Activated CD4-positive, alpha-beta T cell treated with anti-CD3 and anti-CD28 coated beads, Interleukin-10, Interleukin-2, amounts not matched to agents 100 ng/mL and 50 ng/mL, durations not matched to agents 16 hours and 8 hours (primary cell): ENCODE data around the gene WBP4.
A peak's percentile ranks its signal among the peaks of the same experiment; 100 is the strongest.

Experiments used
- DNase-seq: peaks from one replicate; pipeline ENCODE4 v3.0.0-alpha.2; 2020

The WBP4 gene

DNA sequence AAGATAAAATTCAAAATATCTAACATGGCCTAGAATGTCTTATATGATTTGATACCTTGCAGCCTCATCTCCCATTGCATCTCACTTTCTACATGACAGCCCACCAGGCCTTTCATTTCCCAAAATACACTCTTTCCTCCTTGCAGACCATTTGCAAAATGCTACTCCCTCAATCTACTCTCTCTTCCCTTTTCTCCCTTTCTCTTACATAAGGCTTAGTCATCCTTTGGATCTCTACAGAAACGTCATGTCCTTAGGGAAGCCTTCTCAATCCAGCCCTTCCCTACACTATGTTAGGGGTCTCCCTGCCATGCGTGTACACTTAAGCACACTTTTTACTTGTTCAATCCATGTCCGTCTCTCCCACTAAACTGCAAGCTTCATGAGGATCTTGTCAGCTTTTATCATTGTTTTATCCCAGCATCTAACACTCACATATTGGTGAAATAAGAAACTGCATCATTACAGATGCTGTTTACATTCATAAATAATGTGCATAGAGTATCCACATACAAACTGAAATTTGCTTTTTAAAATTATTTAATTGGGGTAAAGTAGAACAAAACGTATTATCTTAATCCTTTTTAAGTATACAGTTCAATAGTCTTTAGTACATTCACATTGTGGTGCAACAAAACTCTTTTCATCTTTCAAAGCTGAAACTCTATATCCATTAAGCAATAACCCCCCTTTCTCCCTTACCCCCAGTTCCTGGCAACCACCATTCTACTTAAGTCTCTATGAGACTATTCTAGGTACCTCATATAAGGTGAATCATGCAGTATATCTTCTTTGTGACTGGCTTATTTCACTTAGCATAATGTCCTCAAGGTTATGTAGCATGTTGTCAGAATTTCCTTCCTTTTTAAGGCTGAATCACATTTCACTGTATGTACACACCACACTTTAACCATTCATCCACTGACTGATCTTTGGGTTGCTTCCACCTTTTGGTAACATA, 11.5 kb upstream of the WBP4 start:
- DNase-seq = no peak

DNA sequence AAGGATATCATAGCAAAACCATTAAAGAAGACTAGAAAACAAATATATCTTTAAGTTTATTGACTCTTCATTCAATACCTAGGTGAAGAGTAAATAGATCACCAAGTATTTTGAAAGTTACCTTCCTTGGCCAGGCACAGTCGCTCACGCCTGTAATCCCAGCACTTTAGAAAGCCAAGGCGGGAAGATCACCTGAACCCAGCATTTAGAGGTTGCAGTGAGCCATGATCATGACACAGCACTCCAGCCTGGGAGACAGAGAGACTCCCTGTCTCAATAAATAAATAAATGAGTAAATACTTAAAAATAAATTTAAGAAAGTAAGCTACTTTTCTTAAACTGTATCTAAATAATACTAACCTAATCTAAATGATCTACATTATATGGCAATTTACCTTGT, 8.9 kb upstream of the WBP4 start:
- no peak for DNase-seq

DNA sequence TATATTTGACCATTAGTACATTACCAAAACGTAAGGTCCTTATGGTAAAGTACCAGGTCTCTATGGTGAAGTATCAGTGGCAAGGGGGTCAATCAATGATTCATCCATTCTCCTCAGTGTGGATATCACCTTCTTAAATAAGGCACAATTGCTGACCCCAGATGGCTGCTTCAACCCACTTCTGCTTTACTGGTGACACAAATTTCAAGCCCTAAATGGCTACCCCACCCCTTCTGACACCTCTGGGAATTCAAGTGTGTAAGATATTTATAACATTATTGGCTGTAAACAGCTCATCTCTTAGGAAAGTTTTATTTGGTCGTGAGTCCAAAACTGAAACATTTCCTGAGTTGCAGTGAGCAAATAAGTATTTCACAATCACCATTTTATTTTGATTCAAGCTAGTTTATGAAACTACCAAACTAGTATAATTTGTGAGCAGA, 7.9 kb upstream of the WBP4 start:
- DNase-seq = no peak

DNA sequence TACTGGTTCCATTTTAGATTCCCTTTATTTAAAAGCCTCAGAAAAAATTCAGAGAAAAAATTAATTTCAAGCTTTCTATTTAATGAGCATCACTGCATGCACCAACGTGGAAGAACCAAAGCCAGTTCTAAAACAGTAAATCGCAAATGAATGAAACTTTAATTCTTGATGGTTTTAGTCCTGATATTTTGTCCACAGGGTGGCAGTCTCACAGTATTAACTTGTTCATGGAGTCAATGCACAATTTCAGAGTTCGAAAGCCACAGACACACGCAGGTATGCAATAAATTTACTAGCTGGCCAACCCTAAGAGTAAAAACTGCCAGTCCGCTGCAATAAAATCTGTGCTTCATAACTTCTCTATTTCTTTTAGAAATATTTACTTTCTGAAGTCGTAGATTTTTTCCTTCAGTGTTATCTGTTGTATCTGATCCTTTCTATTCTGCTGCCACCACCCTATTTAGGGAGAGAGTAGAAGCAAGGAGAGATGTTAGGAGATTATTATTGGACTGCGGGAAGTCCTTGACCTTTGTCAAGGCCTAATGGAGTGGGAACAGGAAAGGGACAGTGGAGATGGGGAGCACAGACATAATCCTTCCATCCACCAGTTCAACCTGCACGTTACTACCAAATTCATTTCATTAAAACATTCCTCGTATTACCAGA, 7.0 kb upstream of the WBP4 start:
- peak; percentile 72 for DNase-seq

DNA sequence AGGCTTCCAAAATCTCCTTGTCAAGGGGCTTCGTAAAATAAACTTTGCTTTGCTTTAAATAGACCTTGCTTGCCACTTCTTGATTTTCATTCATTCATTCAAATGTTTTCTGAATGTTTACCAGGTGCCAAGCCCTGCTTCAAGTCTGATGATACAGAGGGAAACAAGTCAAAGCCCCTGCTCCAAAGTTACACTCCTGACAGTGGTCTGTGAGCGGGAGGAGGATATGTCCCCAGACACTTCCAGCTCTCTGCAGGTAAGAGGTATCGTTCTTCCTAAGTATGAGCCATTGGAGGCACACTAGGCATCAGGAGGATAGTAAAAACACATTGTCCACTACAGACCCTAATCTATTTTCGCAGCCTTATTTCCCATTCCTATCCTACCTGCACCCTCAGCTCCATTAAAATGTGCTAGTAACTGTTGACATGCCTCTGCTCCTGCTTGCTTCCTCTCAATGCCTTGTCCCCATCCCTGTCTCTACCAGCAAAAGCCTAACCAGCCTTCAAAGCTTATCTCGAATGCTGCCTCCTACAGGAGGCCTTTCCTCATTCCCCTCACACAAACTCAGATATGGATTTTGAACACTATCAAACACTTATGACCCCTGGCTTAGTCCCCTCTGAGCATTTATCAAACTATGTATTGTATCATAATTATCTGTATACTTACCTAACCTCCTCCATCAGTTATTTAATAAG, 6.2 kb upstream of the WBP4 start:
- DNase-seq = peak; percentile 7

DNA sequence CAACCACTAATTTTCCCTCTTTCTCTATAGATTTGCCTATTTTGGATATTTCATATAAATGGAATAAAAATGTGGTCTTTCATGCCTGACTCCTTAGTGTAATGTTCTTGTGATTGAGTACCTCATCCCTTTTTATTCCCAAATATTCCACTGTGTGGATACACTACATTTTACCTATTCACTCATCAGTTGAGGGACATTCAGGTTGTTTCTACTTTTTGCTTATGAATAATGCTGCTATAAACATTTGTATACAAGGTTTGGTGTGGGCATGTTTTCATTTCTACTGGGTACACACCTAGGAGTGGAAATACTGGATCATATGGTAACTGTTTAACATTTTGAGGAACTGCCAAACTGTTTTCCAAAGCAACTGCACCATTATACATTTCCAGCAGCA, 5.1 kb upstream of the WBP4 start:
- DNase-seq = no peak

DNA sequence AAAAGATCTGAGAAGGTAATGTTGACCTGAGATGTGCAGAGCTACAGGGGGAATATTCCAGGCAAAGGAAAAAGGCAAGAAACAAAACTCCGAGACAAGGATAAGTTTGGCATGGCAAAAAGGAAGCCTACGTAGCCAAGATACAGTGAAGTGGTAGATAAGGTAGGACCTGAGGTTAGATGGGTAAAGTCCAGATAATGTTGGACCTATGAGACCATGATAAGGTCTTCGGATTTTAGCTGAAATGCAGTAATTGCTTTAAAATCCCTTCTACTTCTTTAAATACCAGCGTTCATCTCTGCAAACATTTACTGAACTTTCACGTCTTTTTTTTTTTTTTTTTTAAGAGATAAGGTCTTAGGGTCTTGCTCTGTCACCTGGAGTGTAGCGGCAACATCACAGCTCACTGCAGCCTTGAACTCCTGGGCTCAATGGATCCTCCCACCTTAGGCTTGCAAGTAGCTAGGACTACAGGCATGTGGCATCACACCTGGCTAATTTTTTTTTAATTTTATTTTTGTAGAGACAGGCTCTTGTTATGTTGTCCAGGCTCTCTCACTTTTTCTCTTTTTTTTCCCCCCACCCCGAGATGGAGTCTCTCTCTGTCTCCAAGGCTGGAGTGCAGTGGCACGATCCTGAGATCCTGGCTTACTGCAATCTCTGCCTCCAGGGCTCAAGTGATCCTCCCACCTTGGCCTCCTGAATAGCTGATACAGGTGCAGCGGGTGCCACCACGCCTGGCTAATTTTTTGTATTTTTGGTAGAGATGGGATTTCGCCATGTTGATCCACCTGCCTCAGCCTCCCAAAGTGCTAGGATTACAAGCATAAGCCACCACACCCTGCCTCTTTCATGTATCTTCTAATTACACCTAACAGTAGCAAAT, 4.2 kb upstream of the WBP4 start:
- no peak for DNase-seq

DNA sequence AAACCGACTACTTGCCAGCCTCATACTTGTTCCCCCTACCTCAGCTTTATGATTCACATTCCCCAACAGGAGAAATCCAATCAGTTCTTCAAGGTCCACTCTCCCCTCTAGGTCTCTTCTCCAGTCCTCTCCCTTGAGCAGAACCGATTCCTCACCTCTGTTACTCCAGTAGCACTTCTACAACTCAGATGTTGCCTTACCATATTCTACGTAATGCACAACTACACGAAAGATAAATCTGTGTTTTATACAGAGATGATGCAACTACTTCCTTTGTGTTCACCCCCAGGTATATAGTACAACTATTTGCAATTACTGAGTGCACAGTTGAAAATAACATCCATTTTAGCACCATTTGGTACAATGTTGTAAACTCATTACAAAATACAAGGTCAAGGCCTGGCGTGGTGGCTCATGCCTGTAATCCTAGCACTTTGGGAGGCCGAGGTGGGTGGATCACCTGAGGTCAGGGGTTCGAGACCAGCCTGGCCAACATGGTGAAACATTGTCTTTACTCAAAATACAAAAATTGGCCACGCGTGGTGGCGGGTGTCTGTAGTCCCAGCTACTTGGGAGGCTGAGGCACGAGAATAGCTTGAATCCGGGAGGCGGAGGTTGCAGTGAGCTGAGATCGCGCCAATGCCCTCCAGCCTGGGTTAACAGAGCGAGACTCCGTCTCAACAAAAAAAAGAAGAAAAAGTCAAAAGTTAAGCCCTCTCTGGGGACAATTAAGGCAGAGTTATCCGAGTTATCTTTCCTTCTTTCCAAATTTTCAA, 2.8 kb upstream of the WBP4 start:
- peak; percentile 6 for DNase-seq

DNA sequence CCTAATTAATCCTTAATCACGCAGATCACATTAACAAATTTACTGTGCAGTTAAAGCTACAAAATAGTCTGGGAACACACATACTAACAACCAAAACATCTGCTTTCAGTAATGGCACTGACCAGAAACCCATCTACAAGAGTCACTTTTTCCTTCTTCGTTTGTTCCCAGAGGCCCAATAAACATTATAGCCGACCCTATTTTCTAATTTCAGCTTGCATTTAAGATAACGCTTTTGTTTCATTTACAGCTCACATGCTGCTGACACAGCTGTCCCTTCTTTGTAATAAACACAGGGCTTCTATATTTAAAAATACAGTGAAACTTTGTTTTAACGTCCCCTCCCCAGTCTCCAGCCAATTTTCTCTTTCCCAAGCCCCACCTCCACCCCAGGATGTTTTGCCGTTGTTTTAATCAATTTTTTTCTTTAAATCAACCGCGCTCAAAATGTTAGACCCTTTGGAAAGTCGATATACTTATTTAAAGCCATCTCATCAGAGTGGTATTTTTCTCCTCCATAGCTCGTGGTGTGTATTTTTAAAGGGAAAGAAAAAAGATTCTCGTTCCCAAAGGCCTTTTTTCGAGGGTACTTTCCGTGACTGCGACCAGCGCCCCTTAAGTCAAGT, 1.7 kb upstream of the WBP4 start:
- DNase-seq = no peak

DNA sequence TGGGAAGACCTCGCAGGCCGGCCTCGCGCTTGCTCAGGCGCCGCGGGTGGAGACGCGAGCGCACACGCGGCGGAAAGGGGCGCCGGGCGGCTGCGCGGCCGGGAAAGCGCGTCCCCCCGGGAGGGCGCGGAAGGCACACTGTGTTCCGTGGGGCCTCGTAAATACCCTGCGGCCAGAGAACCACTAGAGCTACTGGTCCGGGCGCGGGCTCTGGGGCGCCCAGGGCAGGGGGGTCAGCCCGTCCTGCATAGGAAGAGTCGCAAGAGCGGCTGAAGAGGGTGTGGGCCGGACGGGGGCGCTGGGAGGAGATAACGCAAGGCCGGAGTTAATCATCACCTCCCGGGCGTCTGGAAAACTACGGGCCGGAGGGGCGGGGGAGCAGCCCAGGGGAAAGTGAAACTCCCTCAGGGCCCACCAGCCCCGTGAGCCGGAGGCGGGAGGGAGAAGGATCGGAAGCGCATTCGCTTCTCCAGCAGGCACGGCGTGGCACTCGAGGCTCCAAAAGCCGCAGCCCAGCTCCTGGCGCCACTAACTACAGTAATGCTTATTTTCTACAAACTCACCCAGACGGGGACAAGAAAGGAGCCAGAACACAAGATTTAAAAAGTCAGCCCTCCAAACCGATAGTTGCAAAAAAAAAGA, 1.1 kb upstream of the WBP4 start:
- DNase-seq = peak; percentile 85

DNA sequence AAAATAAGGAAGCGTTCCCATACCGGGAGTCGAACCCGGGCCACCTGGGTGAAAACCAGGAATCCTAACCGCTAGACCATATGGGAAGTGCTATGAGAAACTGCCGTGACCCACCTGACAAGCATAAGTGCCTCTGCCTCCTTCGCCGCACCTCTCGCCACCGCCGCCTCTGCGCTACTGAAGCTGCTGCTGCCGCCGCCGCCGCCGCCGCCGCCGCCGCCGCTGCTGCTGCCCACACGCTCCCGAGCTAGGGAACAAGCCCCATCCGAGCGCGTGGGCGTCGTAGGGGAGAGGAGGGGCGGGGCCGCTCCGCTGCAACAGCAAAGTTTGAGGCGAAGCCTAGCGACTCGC, 610 bp upstream of the WBP4 start:
- DNase-seq = peak; percentile 86

DNA sequence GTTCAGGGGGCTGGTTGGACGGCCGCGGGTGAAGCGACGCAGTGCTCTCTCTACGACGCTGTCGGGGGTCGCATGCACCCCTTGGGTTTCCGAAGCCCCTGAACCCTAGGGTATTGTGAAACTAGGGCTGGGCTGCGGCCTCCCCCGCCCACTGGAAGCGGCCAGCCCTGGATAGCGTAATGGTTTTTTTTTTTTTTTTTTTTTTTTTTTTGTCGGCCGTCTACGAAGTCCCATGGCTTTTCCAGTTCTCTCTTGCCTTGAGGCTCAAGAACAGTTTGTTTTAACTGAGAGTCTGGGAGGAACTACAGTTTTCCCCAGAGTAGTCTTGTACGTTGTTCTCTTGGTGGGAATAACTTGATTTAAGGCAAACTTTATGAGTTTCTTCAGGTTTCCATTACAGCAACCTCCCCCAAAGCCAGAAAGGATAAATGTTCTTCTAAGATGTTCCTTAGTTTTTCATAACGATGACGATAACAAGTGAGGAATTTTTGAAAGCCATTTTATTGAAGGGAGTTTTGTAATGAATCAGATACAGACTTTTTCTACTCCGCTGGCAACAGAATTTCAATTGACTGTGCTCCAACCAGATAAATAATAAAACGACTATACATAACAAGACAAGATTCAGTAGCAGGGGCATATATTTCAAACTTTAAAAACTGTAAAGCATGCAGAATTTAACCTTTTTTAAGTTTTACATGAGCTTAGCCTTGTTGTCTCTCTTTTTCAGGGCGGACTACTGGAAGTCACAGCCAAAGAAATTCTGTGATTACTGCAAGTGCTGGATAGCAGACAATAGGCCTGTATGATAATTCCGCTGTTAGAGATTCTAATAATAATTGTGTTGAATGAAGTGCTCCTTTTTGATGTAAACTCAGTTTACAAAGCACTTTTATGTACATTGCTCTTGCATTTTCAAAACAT, 867 bp downstream of the WBP4 start:
- DNase-seq = no peak

DNA sequence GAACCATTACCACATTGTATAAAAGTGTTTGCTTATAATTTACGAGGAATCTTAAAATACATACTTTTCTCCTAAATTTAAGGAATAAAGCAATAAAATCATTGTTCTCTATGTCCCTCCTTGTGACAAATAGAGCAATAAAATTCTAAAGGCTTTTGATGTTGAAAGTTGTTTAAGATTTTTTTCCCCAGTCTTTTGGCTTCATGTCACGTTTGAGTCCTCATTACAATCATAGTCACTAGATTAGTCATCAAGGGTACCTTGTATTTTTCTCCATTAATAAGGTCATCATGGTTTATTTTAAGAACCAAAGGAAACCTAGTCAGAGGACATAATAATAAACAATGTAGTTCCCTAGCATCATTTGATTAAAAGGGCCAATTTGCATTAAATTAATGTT, 3.2 kb downstream of the WBP4 start:
- peak; percentile 21 for DNase-seq

DNA sequence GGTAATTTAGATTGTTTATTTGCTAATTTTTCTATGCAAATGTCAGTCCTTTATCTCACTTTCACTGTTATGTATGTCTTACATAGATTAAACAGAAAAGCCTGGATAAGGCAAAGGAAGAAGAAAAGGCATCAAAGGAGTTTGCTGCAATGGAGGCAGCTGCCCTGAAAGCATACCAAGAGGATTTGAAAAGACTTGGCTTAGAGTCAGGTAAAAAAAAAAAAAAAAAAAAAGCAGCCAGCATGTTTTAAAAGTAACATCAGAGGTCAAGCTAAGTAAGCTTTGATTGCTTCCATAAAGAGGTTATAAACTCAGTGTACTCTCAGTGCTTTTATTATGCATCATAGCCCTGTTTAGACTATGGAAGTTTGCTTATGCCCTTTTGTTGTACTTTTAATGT, 3.8 kb downstream of the WBP4 start:
- no peak for DNase-seq

DNA sequence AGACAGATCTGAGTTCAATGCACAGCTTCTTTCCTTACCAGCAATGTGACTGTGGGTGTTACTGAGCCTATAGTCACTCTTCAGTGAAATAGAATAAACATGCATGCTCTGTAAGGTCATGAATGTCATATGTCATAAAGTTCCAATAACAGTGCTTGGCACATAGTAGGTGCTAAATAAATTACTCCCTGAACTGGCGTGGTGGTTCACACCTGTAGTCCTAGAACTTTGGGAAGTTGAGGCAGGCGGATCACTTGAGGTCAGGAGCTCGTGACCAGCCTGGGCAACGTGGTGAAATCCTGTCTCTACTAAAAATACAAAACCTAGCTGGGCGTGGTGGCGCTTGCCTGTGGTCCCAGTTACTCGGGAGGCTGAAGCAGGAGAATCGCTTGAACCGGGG, 13.2 kb downstream of the WBP4 start:
- DNase-seq = no peak

DNA sequence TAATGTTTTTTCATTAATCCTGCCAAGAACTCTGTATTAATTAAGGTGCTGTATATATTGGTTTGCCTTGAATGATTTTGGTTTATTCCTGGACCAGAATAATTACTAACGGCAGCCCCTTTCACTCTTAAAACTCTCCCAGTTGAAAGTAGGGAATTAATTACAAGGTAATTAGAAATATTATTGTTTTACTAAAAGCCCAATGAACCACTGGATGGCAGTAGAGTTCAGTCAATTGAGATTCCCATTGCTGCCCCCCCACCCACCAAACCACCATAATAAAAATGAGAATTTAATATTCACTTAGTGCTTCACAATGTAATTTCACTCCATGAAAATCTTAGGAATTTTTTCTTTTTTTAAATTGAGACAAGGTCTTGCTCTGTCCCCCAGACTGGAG, 13.7 kb downstream of the WBP4 start:
- peak; percentile 19 for DNase-seq

DNA sequence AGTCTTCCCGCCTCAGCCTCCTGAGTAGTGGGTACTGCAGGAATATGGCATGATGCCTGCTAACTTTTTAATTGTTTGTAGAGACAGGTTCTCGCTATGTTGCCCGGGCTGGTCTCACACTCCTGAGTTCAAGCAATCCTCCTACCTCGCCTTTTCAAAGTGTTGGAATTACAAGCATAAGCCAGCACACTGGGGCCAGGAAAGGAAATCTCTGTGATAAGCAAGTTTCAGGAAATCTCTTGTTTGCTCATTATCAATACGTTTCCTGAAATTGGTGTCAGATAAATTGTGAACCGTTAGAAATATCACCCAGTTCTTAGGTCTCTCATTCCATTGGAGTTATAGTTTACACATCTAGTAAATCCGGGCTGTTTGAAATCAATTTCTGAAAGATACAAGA, 14.2 kb downstream of the WBP4 start:
- DNase-seq = no peak

DNA sequence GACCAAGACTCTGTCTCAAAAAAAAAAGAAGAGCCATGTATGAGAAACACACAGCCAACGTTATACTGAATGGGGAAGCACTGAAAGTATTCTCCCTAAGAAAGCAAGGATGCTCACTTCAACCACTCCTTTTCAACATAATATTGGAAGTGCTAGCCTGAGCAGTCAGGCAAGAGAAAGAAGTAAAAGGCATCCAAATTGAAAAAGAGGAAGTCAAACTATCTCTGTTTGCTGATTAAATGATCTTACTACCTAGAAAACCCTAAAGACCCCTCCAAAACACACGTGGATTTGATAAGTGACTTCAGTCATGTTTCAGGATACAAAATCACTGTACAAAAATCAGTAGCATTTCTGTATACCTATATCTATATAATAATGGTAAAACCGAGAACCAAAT, 16.2 kb downstream of the WBP4 start:
- no peak for DNase-seq

DNA sequence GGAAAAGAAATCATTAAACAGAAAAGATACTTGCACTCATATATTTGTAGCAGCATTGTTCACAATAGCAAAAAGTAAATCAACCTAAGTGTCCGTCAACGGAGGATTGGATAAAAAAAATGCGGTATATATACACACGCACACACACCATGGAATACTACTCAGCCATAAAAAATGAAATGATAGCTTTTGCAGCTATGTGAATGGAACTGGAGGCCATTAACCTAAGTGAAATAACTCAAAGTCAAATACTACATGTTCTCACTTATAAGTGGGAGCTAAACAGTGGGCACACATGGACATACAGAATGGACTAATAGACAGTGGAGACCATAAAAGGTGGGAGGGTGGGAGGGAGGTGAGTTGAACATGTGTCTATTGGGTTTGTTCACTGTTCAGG, 18.4 kb downstream of the WBP4 start:
- DNase-seq = no peak
